Measurements from ENCODE around the gene GYPB.
"Not testable (repeated sequence)": the region's sequence is repeated elsewhere in the genome, so short reads cannot be mapped to it uniquely, and the experiment has no call there.

GRCh38 chr4:144000331-144000995 lies 18.7 kb downstream of the GYPB start:
- not testable (repeated sequence) for TF ChIP-seq POLR2A, CTCF (IDR thresholded peaks at IDR 0.05)
